ENCODE results near the gene RNU1-2. TPM values are rescaled to one million over a fixed set of nuclear protein-coding genes. Genes with fewer than 3 reads are reported as not detected.
"Not testable (repeated sequence)": the region's sequence is repeated elsewhere in the genome, so short reads cannot be mapped to it uniquely, and the experiment has no call there.

RNU1-2 gene
- 1,000 to 10,000 TPM; 2,148 to 4,743 (median 3,650) TPM for total RNA-seq
- total RNA-seq (2013) = 447 TPM
- total RNA-seq = 1.5 to 6.1 (median 2.8) reads per million in 29 experiments

- CTCF ChIA-PET; H3K36me3 ChIP-seq (ENCODE audit: control insufficient read depth in 2 of 2, extremely low read depth in 1 of 2, insufficient read depth in 1 of 2, low read length in 1 of 2); H3K9me3 Mint-ChIP-seq; H3K27me3 ChIP-seq (replicated peaks in 1 of 2; ENCODE audit: control insufficient read depth in 2 of 2, extremely low read depth in 1 of 2, insufficient read depth in 2 of 2, low read length in 1 of 2); H3K36me3 Mint-ChIP-seq; H3K27me3 Mint-ChIP-seq; H3K9me3 ChIP-seq: not testable (repeated sequence)
- Mint-ChIP-seq H3K27ac (peak within 1 kb of the TSS; percentile 100), H3K4me1 (peaks cover 28 to 42% (median 34%) of the 10 kb centered on the region in 3 donors), H3K4me3 (peak within 1 kb of the TSS; percentile 65 to 84 (median 80))
- WGBS (ENCODE audit: insufficient coverage) = 3% methylated on average over 6 of the region's 39 CpGs
- H3K27ac ChIP-seq (ENCODE audit: low read length) = peak within 1 kb of the TSS; percentile 97
- POLR2A ChIA-PET = interaction anchor here in 1 of 2 donors (0.7 kb wide), 1 partner anchor 10 kb away, joined by 4 read pairs; no protein-coding TSS in a partner anchor
- ATAC-seq (replicated peaks in 1 of 4) (peak; percentile 99 to 100 (median 99)), DNase-seq (peak; percentile 52 to 92 (median 80))
- H3K4me1 ChIP-seq (ENCODE audit: control insufficient read depth in 1 of 2, extremely low read depth in 1 of 2, insufficient read depth in 2 of 2, low read length in 2 of 2) = peaks cover 5 to 13% of the 10 kb centered on the region in 2 experiments
- peak within 1 kb of the TSS; percentile 32 to 47 for H3K4me3 ChIP-seq (ENCODE audit: control insufficient read depth in 1 of 2, extremely low read depth in 1 of 2, low read length in 1 of 2)
Measured at GRCh38 chr1:16895598-16896315, at the start of gene RNU1-2. RNU1-2 (plus strand) TSS chr1:16895980.

- H3K27me3 ChIP-seq (replicated peaks in 1 of 2; ENCODE audit: control insufficient read depth in 2 of 2, extremely low read depth in 1 of 2, insufficient read depth in 2 of 2, low read length in 1 of 2); H3K36me3 ChIP-seq (ENCODE audit: control insufficient read depth in 2 of 2, extremely low read depth in 1 of 2, insufficient read depth in 1 of 2, low read length in 1 of 2); H3K4me3 Mint-ChIP-seq; H3K9me3 ChIP-seq; POLR2A ChIA-PET; H3K9me3 Mint-ChIP-seq; H3K27ac ChIP-seq (ENCODE audit: low read length); H3K4me3 ChIP-seq (ENCODE audit: control insufficient read depth in 1 of 2, extremely low read depth in 1 of 2, low read length in 1 of 2); H3K36me3 Mint-ChIP-seq; H3K4me1 Mint-ChIP-seq; H3K27me3 Mint-ChIP-seq; ATAC-seq (replicated peaks in 1 of 4); H3K4me1 ChIP-seq (ENCODE audit: control insufficient read depth in 1 of 2, extremely low read depth in 1 of 2, insufficient read depth in 2 of 2, low read length in 2 of 2); CTCF ChIA-PET; DNase-seq; H3K27ac Mint-ChIP-seq: not testable (repeated sequence)
- WGBS (ENCODE audit: insufficient coverage) = no CpG with 5 or more reads among the region's 2 CpGs
Measured at GRCh38 chr1:16856201-16856600, 39.6 kb upstream of the RNU1-2 start.

DNA sequence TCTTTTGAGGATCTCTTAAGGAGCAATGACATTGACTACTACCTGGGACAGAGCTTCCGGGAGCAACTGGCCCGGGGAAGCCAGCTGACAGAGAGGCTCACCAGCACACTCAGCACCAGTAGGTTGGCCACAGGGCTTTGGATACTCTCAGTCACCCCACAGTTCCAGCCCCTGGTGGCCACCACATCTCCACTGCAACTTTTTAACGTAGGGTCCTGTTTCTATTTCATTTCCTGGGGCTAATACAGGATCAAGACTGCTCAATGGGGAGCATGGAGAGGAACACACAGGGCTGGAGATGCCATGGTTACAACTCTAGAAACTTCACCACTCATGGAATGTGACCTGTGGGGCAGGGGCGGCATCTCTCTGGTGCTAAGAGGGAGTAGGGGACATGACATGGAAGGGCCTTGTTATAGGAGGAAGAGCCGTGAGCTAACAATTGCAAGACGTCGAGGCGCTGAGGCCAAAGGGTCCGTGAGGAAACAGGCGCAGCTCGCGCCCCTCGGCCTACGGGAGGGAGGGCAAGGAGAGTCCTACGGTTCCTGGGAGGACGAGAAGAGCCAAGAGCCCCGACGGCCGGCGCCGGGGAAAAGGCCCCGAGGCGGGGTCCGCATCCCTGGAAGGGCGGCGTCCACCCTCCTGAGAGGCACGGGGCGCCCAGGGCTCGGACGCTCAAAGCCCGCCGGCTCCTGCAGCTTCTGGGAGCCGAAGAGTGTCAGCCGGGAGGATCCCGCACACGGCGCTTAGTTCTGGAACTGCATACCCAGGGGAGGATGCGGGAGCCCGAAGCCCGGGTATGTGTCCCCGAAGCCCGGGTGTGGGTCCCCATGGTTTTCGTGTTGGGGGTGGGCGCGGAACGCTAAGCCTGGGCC, 36.4 kb upstream of the RNU1-2 start:
- DNase-seq; H3K36me3 ChIP-seq (ENCODE audit: control insufficient read depth in 2 of 2, extremely low read depth in 1 of 2, insufficient read depth in 1 of 2, low read length in 1 of 2); H3K4me3 ChIP-seq (ENCODE audit: control insufficient read depth in 1 of 2, extremely low read depth in 1 of 2, low read length in 1 of 2); H3K27me3 ChIP-seq (replicated peaks in 1 of 2; ENCODE audit: control insufficient read depth in 2 of 2, extremely low read depth in 1 of 2, insufficient read depth in 2 of 2, low read length in 1 of 2); CTCF ChIA-PET; H3K36me3 Mint-ChIP-seq; H3K4me1 ChIP-seq (ENCODE audit: control insufficient read depth in 1 of 2, extremely low read depth in 1 of 2, insufficient read depth in 2 of 2, low read length in 2 of 2); H3K4me1 Mint-ChIP-seq; H3K4me3 Mint-ChIP-seq; ATAC-seq (replicated peaks in 1 of 4); H3K27ac ChIP-seq (ENCODE audit: low read length); POLR2A ChIA-PET; H3K27me3 Mint-ChIP-seq; H3K9me3 ChIP-seq; H3K9me3 Mint-ChIP-seq; H3K27ac Mint-ChIP-seq: not testable (repeated sequence)
- no CpG with 5 or more reads among the region's 46 CpGs for WGBS (ENCODE audit: insufficient coverage)

- H3K4me3 ChIP-seq (ENCODE audit: control insufficient read depth in 1 of 2, extremely low read depth in 1 of 2, low read length in 1 of 2); H3K4me3 Mint-ChIP-seq; H3K9me3 ChIP-seq; POLR2A ChIA-PET; DNase-seq; CTCF ChIA-PET; ATAC-seq (replicated peaks in 1 of 4); H3K27me3 ChIP-seq (replicated peaks in 1 of 2; ENCODE audit: control insufficient read depth in 2 of 2, extremely low read depth in 1 of 2, insufficient read depth in 2 of 2, low read length in 1 of 2); H3K4me1 Mint-ChIP-seq; H3K27ac ChIP-seq (ENCODE audit: low read length); H3K27me3 Mint-ChIP-seq; H3K36me3 ChIP-seq (ENCODE audit: control insufficient read depth in 2 of 2, extremely low read depth in 1 of 2, insufficient read depth in 1 of 2, low read length in 1 of 2); H3K4me1 ChIP-seq (ENCODE audit: control insufficient read depth in 1 of 2, extremely low read depth in 1 of 2, insufficient read depth in 2 of 2, low read length in 2 of 2); H3K9me3 Mint-ChIP-seq; H3K36me3 Mint-ChIP-seq; H3K27ac Mint-ChIP-seq: not testable (repeated sequence)
- no CpG with 5 or more reads among the region's 9 CpGs for WGBS (ENCODE audit: insufficient coverage)
Measured at GRCh38 chr1:16860048-16860447, 35.7 kb upstream of the RNU1-2 start.

- H3K36me3 Mint-ChIP-seq; H3K27me3 Mint-ChIP-seq; POLR2A ChIA-PET; H3K27ac Mint-ChIP-seq; H3K9me3 ChIP-seq; CTCF ChIA-PET; H3K27ac ChIP-seq (ENCODE audit: low read length); H3K9me3 Mint-ChIP-seq; H3K4me1 Mint-ChIP-seq; H3K4me3 Mint-ChIP-seq; H3K36me3 ChIP-seq (ENCODE audit: control insufficient read depth in 2 of 2, extremely low read depth in 1 of 2, insufficient read depth in 1 of 2, low read length in 1 of 2); H3K27me3 ChIP-seq (replicated peaks in 1 of 2; ENCODE audit: control insufficient read depth in 2 of 2, extremely low read depth in 1 of 2, insufficient read depth in 2 of 2, low read length in 1 of 2); H3K4me1 ChIP-seq (ENCODE audit: control insufficient read depth in 1 of 2, extremely low read depth in 1 of 2, insufficient read depth in 2 of 2, low read length in 2 of 2); H3K4me3 ChIP-seq (ENCODE audit: control insufficient read depth in 1 of 2, extremely low read depth in 1 of 2, low read length in 1 of 2): not testable (repeated sequence)
- no CpG with 5 or more reads among the region's 16 CpGs for WGBS (ENCODE audit: insufficient coverage)
- ATAC-seq (replicated peaks in 1 of 4) (peak in 1 of 4 experiments; percentile 48), DNase-seq (peak in 1 of 35 experiments; percentile 14)
Measured at GRCh38 chr1:16861832-16862245, 33.9 kb upstream of the RNU1-2 start.

- CTCF ChIA-PET; H3K4me3 Mint-ChIP-seq; DNase-seq; H3K27me3 Mint-ChIP-seq; ATAC-seq (replicated peaks in 1 of 4); H3K4me1 Mint-ChIP-seq; H3K27ac ChIP-seq (ENCODE audit: low read length); H3K27ac Mint-ChIP-seq; H3K4me3 ChIP-seq (ENCODE audit: control insufficient read depth in 1 of 2, extremely low read depth in 1 of 2, low read length in 1 of 2); H3K4me1 ChIP-seq (ENCODE audit: control insufficient read depth in 1 of 2, extremely low read depth in 1 of 2, insufficient read depth in 2 of 2, low read length in 2 of 2); H3K9me3 ChIP-seq; H3K9me3 Mint-ChIP-seq; H3K36me3 ChIP-seq (ENCODE audit: control insufficient read depth in 2 of 2, extremely low read depth in 1 of 2, insufficient read depth in 1 of 2, low read length in 1 of 2); H3K36me3 Mint-ChIP-seq; H3K27me3 ChIP-seq (replicated peaks in 1 of 2; ENCODE audit: control insufficient read depth in 2 of 2, extremely low read depth in 1 of 2, insufficient read depth in 2 of 2, low read length in 1 of 2); POLR2A ChIA-PET: not testable (repeated sequence)
- 95% methylated on average over 9 of the region's 25 CpGs for WGBS (ENCODE audit: insufficient coverage)
Measured at GRCh38 chr1:16862415-16862814, 33.4 kb upstream of the RNU1-2 start.

All from T-cell (primary cell).